Left kidney (tissue), 2 donors: ENCODE measurements around the gene COMMD10. TPM values are rescaled to one million over a fixed set of nuclear protein-coding genes. Genes with fewer than 3 reads are reported as not detected.
"Not testable (repeated sequence)": the region's sequence is repeated elsewhere in the genome, so short reads cannot be mapped to it uniquely, and the experiment has no call there.

Source experiments
- DNase-seq: peaks from one replicate; pipeline ENCODE4 v3.0.0-alpha.2; 2013
- polyA plus RNA-seq: library from polyadenylated mRNA; unstranded; fragments of 120-200 nt; gene quantifications from one replicate; pipeline ENCODE4 v1.2.1, GENCODE V29; 2013; ENCODE audit not compliant: insufficient read length

Gene COMMD10
- polyA plus RNA-seq, 1 donor = 64.4 TPM

- DNase-seq = no peak
Observed at GRCh38 chr5:116090302-116090701, 5.5 kb downstream of the COMMD10 start.

GRCh38 chr5:116091416-116091815, 6.6 kb downstream of the COMMD10 start:
- no peak for DNase-seq

GRCh38 chr5:116097301-116097700, 12.5 kb downstream of the COMMD10 start:
- no peak for DNase-seq

GRCh38 chr5:116098998-116099397, 14.2 kb downstream of the COMMD10 start:
- DNase-seq = no peak

GRCh38 chr5:116104941-116105340, 20.1 kb downstream of the COMMD10 start:
- not testable (repeated sequence) for DNase-seq

- no peak for DNase-seq
Observed at GRCh38 chr5:116115163-116115562, 30.3 kb downstream of the COMMD10 start.

GRCh38 chr5:116130471-116130870, 45.6 kb downstream of the COMMD10 start:
- DNase-seq = no peak

- no peak for DNase-seq
Observed at GRCh38 chr5:116130976-116131375, 46.2 kb downstream of the COMMD10 start.

- no peak for DNase-seq
Observed at GRCh38 chr5:116133281-116133680, 48.5 kb downstream of the COMMD10 start.

- no peak for DNase-seq
Observed at GRCh38 chr5:116135344-116135743, 50.5 kb downstream of the COMMD10 start.

- DNase-seq = peak; percentile 79
Observed at GRCh38 chr5:116137544-116138378, 52.9 kb downstream of the COMMD10 start.

GRCh38 chr5:116142495-116142894, 57.7 kb downstream of the COMMD10 start:
- no peak for DNase-seq

- no peak for DNase-seq
Observed at GRCh38 chr5:116144103-116144502, 59.3 kb downstream of the COMMD10 start.

GRCh38 chr5:116144991-116145390, 60.2 kb downstream of the COMMD10 start:
- DNase-seq = no peak

GRCh38 chr5:116145416-116145815, 60.6 kb downstream of the COMMD10 start:
- no peak for DNase-seq

GRCh38 chr5:116152169-116152568, 67.3 kb downstream of the COMMD10 start:
- no peak for DNase-seq

GRCh38 chr5:116153687-116154174, 68.9 kb downstream of the COMMD10 start:
- no peak for DNase-seq

GRCh38 chr5:116154252-116154651, 69.4 kb downstream of the COMMD10 start:
- DNase-seq = no peak

- no peak for DNase-seq
Observed at GRCh38 chr5:116154931-116155330, 70.1 kb downstream of the COMMD10 start.

- DNase-seq = no peak
Observed at GRCh38 chr5:116157902-116158301, 73.1 kb downstream of the COMMD10 start.

- DNase-seq = no peak
Observed at GRCh38 chr5:116159006-116159405, 74.2 kb downstream of the COMMD10 start.

GRCh38 chr5:116174111-116174510, 89.3 kb downstream of the COMMD10 start:
- no peak for DNase-seq

- no peak for DNase-seq
Observed at GRCh38 chr5:116176121-116176520, 91.3 kb downstream of the COMMD10 start.

- DNase-seq = no peak
Observed at GRCh38 chr5:116178925-116179324, 94.1 kb downstream of the COMMD10 start.
